A549 (cell line): Measurements from ENCODE around the gene SIDT1.

Experiments
- CEBPB ChIP-seq, 2 experiments: fragments of >200 bp in 1 of 2; sonication (Bioruptor Twin) in 1 of 2; formaldehyde crosslinking in 1 of 2; IDR thresholded peaks; 2 replicates each; pipeline ENCODE4 v1.6.1; 2012 to 2016
- CTCF ChIP-seq: fragments of >200 bp; sonication (Bioruptor Twin); formaldehyde crosslinking; IDR thresholded peaks from 3 replicates; pipeline ENCODE4 v1.5.1; 2016
- EHF ChIP-seq: fragments of 250-450 bp; sonication (Bioruptor Pico); IDR thresholded peaks from 2 replicates; pipeline ENCODE4 v1.5.0; 2020; ENCODE audit warnings: mild to moderate bottlenecking

- no peak for TF ChIP-seq CTCF
- TF ChIP-seq CEBPB (IDR thresholded peaks at IDR 0.05) = no peak
- no peak for TF ChIP-seq EHF
Observed at GRCh38 chr3:113545594-113545993, 13.2 kb downstream of the SIDT1 start.
